ENCODE results near the gene CCT8.

The CCT8 gene

GRCh38 chr21:29077651-29078090 is 4.2 kb upstream of the CCT8 start:
- DNase-seq, result peak; percentile 52

- DNase-seq, result peak; percentile 81 to 82
Observed at GRCh38 chr21:29076731-29077640, 3.5 kb upstream of the CCT8 start.

- DNase-seq, result no peak
Observed at GRCh38 chr21:29075706-29076466, 2.4 kb upstream of the CCT8 start.

- DNase-seq, result no peak
Observed at GRCh38 chr21:29074783-29075182, 1.3 kb upstream of the CCT8 start.

- no peak for DNase-seq
Observed at GRCh38 chr21:29074007-29074376, 544 bp upstream of the CCT8 start.

GRCh38 chr21:29072873-29073221 is 601 bp downstream of the CCT8 start:
- no peak for DNase-seq

GRCh38 chr21:29064850-29065481 is 8.5 kb downstream of the CCT8 start:
- DNase-seq, result no peak

- DNase-seq, result no peak
Observed at GRCh38 chr21:29056538-29057050, 16.9 kb downstream of the CCT8 start.

GRCh38 chr21:29056005-29056404 is 17.4 kb downstream of the CCT8 start:
- no peak for DNase-seq

- DNase-seq, result no peak
Observed at GRCh38 chr21:29055080-29055479, 18.4 kb downstream of the CCT8 start.

- DNase-seq, result no peak
Observed at GRCh38 chr21:29053656-29054055, 19.8 kb downstream of the CCT8 start.

GRCh38 chr21:29053011-29053553 is 20.4 kb downstream of the CCT8 start:
- no peak for DNase-seq

GRCh38 chr21:29052224-29052623 is 21.2 kb downstream of the CCT8 start:
- no peak for DNase-seq

- DNase-seq, result no peak
Observed at GRCh38 chr21:29034678-29035077, 38.8 kb downstream of the CCT8 start.

- no peak for DNase-seq
Observed at GRCh38 chr21:29033871-29034270, 39.6 kb downstream of the CCT8 start.

GRCh38 chr21:29033301-29033700 is 40.1 kb downstream of the CCT8 start:
- DNase-seq, result no peak

GRCh38 chr21:29030909-29031308 is 42.5 kb downstream of the CCT8 start:
- DNase-seq, result no peak

- DNase-seq, result no peak
Observed at GRCh38 chr21:29029524-29029923, 43.9 kb downstream of the CCT8 start.

- no peak for DNase-seq
Observed at GRCh38 chr21:29025328-29025713, 48.1 kb downstream of the CCT8 start.

- peak; percentile 97 to 98 for DNase-seq
Observed at GRCh38 chr21:29024474-29025327, 48.7 kb downstream of the CCT8 start, which contains the start of gene USP16. Gene USP16 (plus strand): TSS chr21:29024668. CDS start chr21:29027914, 3,246 bp downstream.

GRCh38 chr21:29022166-29022565 is 51.3 kb downstream of the CCT8 start:
- DNase-seq, result peak in 1 of 2 experiments; percentile 35

- no peak for DNase-seq
Observed at GRCh38 chr21:29018540-29018939, 54.9 kb downstream of the CCT8 start.

Measured in activated T-cell treated with anti-CD3 and anti-CD28 coated beads, Interleukin-2, amount 50 U/mL, for 48 hours (primary cell).